Left ventricle myocardium superior (tissue), 1 donor: ENCODE measurements around the gene ATXN1. TPM values are rescaled to one million over a fixed set of nuclear protein-coding genes. Genes with fewer than 3 reads are reported as not detected.
A peak's percentile ranks its signal among the peaks of the same experiment; 100 is the strongest.
"Not testable (repeated sequence)": the region's sequence is repeated elsewhere in the genome, so short reads cannot be mapped to it uniquely, and the experiment has no call there.

Experiments used
- ATAC-seq: fragments of 200-7000 bp; cut with Tn5 transposase; one replicate; pipeline ENCODE4 v1.9.1; 2020; ENCODE audit warnings: mild to moderate bottlenecking, moderate library complexity
- DNase-seq: peaks from one replicate; pipeline ENCODE4 v3.0.0-alpha.2; 2020
- intact Hi-C: fragments of 100-400 bp; cut with micrococcal nuclease; formaldehyde crosslinking; loops from one replicate; pipeline ENCODE4 v1.11.0; 2022
- total RNA-seq: library from RNA; stranded (reverse); fragmentation: NEBNext Ultra II Directional; extraction: Animal tissue kit (Norgen Biotek cat#: 25700); gene quantifications from one replicate; pipeline ENCODE4 v1.2.1, GENCODE V29; 2021
- donor health status: DM: no; HTN: yes; CAD: no; lungs with severe emphysema.

ATXN1 gene
- total RNA-seq, 1 donor from 2014 or later = 45.2 TPM

DNA sequence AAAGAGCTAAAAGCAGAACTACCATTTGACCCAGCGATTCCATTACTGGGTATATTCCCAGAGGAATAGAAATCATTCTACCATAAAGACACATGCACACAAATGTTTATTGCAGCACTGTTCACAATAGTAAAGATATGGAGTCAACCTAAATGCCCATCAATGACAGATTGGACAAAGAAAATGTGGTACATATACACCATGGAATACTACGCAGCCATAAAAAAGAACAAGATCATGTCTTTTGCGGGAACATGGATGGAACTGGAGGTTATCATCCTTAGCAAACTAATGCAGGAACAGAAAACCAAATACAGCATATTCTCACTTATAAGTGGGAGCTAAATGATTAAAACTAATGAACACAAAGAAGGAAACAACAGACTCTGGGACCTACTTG is 23.7 kb upstream of the ATXN1 start:
- DNase-seq, intact Hi-C loops, ATAC-seq: not testable (repeated sequence)

DNA sequence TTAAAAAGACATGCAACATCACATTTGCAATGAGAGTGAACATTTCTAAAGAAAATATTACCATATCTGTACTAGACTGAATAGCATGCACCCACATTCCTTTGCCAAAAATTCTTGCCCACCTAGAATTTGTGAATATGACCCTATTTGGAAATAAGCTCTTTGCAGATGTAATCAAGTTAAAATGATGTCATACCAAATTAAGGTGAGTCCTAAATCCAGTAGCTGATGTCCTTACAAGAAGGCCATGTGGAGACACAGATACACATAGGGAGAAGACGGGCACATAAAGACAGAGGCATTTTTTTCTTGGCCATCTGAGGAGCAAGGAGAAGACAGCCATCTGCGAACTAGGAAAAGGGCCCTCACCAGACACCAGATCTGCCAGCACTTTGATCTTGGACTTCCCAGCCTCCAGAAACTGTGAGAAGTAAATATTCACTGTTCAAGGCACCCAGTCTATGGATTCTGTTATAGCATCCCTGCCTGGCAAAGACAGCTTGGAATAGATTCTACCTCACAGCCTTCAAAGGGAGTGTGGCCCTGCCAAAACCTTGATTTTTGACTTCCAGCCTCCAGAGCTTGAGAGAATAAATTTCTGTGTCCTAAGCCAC is 22.8 kb upstream of the ATXN1 start:
- no peak for DNase-seq
- ATAC-seq = no peak
- intact Hi-C loops = no loop called here

DNA sequence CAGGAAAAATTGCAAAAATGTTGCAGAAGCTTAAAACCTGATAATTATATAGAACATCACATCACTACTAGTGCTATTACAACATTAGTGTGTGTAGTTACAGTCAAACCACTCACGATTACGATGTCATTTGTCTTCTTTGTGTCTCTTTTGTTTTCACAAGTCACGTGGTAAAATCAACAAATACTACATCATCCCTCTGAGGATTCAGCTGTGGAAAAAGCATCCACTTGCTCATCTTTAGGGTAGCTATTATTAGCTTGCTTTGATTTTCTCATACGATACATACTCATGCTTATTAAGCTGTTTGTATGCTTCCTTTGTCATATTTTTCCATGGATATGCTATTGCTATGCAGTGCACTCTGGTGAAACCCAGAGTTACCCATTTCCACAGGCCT is 22.2 kb upstream of the ATXN1 start:
- intact Hi-C loops = no loop called here

DNA sequence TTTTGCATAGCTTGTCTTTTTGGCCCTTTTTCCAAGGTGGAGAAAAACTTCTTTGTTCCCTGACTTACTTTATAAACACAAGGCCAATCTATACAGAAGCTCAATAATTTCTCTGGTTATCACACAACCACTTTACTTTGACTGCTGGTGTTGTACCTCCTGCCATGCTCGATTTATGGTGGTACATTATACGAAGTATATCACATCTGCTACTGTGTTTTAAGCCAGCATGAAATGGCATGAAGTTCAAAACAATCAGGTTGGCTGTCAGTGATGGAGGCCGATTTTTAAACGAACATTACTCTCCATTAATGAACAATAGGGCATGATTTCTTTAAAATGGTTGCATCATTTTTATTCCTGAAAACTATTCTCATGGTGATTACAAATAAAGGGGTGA is 21.0 kb upstream of the ATXN1 start:
- intact Hi-C loops = no loop called here
- ATAC-seq = no peak
- no peak for DNase-seq

More for the DNA sequence above, 22.2 kb upstream of the ATXN1 start:
- DNase-seq (no peak), ATAC-seq (no peak)

DNA sequence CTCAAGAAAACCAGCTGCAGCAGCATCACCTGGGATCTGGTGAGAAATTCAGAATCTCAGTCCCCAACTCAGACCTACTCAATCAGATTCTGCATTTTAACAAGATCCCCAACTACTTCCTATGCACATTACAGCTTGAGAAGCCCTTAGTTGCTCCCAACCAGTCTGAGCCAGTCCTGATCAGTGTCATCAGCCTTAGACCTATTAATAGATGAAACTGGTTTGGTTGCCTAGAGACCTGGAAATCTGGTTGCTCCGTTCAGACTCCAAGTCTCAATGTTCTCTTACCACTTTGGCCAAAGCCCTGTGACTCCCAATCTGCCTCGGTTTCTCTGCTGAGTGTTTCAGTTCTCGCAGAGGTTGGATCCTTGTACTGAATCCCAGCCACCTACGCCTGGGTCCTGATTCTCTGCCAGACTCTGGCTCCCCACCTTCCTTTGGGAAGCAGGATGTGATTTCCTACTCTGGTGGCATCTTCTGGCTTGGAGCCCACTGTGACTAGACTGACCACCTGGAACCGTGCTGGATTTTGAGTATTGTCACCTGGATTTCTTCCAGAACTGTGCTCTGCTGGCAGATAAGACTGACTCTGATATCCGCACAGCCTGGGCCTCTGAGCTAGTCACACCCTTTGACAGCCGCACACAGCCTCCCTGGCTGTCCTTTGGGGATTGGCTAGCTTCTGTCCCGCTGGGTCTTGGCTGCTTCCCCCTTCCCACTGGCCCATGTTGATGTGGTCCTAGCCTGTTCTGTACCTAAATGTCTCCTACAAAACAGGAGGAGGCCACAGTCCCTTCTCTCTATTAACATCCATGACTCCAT is 20.3 kb upstream of the ATXN1 start:
- ATAC-seq (peak; percentile 94), DNase-seq (peak; percentile 32)
- intact Hi-C loops = no loop called here

DNA sequence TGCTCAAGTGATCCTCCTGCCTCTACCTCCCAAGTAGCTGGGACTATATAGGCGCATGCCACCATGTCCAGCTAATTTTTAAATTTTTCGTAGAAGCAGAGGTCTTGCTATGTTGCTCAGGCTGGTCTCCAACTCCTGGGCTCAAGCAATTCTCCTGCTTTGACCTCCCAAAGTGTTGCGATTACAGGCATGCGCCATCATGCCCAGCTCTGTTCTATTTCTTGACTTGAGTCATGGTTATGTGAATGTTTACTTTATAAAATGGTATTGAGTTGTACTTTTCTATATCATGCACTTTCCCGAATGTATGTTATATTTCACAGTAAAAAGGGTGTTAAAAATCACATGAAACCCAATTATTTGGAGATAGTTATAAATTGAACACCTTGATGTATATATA is 17.3 kb upstream of the ATXN1 start:
- ATAC-seq (no peak), DNase-seq (no peak)
- intact Hi-C loops = loop anchor here (10.0 kb wide), 1 partner anchor 186 kb away; no protein-coding TSS in a partner anchor

DNA sequence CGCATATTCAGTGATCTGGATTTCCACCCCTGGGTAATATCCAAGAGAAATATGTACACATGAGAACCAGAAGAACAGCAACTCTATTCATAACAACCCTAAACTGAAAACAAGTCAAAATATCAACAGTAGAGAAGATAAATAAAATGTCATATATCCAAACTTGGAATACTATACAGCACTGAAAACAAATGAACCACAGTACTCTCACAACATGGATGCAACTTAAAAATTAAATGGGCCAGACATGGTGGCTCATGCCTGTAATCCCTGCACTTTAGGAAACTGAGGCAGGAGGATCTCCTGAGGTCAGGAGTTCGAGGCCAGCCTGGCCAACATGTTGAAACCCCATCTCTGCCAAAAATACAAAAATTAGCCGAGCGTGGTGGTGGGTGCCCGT is 16.5 kb upstream of the ATXN1 start:
- no peak for DNase-seq
- ATAC-seq = no peak
- intact Hi-C loops = loop anchor here (10.0 kb wide), 1 partner anchor 187 kb away; no protein-coding TSS in a partner anchor

DNA sequence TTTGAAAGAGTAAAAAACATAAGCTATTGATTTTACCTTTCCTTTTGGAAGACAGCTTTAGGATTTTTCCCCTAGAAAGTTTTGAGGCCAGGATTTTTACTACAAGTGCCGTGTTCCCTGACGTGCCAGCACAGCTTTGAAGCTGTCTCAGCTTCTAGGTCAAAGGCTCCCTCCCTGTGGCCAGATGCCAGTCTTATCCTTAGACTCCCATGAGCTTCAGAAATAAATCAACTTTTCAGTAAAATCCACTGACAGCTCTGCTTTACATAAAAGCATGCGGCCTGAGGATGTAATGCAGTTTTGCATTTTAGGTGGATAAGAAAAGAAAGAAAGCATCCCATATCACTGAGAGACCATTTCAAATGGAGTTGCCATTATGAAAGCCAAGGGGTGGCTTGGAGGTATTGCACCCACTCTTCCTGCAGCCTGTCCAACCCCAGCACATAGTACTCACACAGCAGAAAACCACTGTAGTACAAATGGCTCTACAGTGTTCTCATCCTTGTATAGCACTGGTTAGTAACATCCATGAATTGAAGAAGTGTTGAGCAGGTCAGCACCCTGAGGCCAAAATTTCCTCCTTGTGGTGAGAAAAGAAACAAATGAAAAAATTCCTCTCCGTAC is 15.2 kb upstream of the ATXN1 start:
- no peak for DNase-seq
- intact Hi-C loops = loop anchor here (10.0 kb wide), 1 partner anchor 188 kb away; no protein-coding TSS in a partner anchor
- ATAC-seq = peak; percentile 52

DNA sequence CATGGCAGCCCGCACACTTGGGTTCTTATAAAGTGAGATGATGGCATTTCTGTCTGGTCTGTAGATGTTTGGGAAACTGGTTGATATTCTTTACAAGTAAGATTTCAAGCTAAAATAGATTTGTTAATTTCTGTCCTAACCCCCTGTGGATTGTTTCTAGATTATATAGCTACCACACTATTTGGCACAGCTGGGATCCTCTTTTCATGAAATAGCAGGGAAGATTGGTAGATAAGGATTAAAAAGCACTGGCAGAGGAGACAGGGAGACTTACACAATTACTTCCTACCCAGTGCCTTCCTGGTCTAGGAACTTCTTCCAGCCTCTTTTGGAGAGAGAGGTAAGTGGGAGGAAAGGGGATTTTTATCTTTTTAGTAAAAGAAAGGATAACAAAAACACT is 13.2 kb upstream of the ATXN1 start:
- intact Hi-C loops = loop anchor here (10.0 kb wide), 1 partner anchor 190 kb away; no protein-coding TSS in a partner anchor
- DNase-seq (no peak), ATAC-seq (no peak)

DNA sequence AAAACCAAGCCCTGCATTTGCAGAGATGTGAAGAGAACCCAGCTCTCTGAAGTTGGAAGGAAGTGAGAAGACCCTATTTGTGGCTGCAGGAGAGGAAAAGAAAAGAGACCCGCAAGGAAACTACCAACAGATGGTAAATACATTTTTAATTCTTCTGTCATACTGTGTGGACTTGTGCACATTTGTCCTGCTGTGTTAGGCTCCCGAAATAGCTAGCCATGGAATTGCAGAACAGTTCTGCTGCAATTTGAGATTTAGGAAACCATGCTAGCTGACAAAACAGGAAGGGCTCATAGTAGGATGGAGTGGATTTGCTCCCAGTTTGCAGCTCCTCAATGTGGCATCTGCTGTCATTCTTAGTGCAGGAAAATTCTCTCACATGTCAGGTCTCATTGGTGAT is 12.1 kb upstream of the ATXN1 start:
- intact Hi-C loops = loop anchor here (10.0 kb wide), 1 partner anchor 191 kb away; no protein-coding TSS in a partner anchor
- no peak for ATAC-seq
- DNase-seq = no peak

DNA sequence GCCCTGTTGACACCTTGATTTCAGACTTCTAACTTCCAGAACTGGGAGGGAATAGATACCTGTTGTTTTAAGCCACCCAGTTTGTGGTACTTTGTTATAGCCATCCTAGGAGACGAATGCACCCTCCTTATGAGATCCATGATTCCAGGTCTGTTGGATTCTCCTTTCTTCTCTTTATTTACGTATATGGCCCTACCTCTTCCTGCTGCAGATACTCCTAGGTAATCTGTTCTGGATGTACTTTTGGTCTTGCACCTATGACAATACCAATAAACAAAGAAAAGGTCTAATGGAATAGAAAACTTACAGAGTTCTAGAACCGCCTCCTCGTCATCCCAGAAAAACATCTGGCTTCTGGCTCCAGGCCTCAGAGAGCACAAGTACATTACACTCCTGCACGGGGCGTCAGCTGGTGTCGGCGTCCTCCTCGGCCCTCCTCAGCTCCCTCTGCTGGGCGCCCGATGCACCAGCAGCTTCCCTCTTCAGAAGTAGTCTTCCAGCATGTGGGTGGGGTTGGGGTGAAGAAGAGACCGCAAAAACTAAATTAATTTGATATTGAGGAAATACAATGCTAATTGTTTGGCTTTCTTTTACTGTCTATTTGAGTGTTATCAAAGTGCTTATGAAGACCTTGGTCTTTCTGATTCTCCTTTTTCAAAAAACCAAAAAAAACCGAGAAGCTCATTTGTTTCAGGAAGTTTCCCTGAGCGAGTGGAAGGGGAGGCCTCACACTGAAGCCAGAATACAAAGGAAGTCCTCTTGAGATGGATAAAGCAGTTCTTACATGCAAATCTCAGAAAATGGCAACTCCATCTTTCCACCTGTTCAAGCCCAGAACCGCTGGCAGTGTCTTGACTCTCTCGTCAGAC is 9.7 kb upstream of the ATXN1 start:
- peak; percentile 87 for ATAC-seq
- intact Hi-C loops = loop anchor here (10.0 kb wide), 1 partner anchor 194 kb away; no protein-coding TSS in a partner anchor
- peak; percentile 85 for DNase-seq

DNA sequence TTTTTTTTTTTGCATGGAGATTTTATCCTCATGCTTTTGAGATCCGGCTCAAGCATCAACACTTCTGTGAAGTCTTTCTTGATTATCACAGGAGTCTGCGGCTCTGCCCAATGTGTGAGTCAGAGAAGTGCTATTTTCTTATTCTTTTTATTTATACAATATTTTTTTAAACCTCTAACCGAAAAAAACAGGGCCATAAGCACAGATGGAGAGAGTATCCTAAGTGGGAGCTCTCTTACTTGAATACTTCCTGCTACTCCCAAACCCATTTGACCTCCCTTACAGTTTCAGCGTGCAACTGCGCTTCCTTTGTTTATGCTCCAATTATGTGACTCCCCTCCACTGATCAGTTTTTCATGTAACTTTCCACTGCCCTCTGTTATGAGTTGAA is 8.7 kb upstream of the ATXN1 start:
- ATAC-seq (no peak), DNase-seq (no peak)
- intact Hi-C loops = loop anchor here (10.0 kb wide), 2 partner anchors 195 to 435 kb away; no protein-coding TSS in a partner anchor

DNA sequence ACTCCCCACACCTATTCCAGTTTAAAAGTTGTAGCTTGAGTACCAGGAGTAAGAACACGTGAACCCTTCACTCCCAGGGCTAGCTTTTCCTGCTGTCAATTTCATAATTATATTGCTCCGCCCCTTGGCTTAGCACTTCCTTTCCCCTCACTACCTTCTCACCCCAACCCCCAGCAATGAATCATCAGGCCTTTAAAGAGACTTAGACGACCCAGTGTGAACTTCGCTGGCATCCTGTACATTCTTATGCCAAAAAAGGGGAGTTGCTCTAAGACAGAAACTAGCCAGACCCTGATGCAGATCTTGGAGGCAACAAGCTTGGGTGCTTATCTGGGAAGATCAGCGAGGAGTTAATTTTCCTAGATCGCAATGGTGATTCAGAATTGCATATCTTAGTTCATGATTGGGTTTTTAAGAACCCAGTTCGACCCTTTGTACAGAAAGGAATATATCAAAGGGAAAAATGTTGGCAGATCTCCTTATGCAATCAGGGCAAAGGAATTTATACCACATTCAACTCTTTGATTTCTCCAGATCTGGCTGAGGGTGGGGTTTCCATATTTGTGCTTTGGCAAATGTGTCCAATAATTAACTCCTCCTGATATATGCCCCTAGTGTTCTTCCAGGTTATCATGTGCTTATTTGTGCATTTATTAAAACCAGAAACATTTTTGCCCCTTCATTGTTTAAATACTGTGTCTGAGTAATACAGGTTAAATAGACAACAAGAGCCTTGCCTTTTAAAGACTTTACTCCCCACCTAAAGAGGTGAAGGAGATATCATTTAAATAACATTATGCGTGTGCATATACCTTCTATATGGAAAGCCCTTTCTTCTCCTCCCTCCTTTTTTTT is 8.1 kb upstream of the ATXN1 start:
- ATAC-seq (peak; percentile 69), DNase-seq (no peak)
- intact Hi-C loops = loop anchor here (10.0 kb wide), 1 partner anchor 435 kb away; no protein-coding TSS in a partner anchor

DNA sequence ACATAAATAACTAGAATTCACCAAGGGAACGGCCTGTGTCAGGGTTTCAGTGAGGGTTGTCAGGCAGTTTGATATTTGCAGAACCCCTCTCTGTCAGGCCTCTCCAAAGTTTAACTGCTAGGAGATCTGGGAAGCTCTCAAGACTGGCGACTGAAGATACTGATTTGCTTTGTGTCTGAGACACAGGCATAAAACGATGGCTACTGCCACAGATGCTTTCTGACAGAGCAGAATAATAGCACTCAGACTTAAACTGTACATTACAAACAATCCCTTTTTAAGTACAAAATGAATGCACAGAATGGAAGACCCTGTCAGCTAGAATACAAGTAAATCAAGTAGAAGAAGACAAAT is 7.2 kb upstream of the ATXN1 start:
- intact Hi-C loops = loop anchor here (10.0 kb wide), 1 partner anchor 434 kb away; no protein-coding TSS in a partner anchor
- DNase-seq (no peak), ATAC-seq (no peak)

DNA sequence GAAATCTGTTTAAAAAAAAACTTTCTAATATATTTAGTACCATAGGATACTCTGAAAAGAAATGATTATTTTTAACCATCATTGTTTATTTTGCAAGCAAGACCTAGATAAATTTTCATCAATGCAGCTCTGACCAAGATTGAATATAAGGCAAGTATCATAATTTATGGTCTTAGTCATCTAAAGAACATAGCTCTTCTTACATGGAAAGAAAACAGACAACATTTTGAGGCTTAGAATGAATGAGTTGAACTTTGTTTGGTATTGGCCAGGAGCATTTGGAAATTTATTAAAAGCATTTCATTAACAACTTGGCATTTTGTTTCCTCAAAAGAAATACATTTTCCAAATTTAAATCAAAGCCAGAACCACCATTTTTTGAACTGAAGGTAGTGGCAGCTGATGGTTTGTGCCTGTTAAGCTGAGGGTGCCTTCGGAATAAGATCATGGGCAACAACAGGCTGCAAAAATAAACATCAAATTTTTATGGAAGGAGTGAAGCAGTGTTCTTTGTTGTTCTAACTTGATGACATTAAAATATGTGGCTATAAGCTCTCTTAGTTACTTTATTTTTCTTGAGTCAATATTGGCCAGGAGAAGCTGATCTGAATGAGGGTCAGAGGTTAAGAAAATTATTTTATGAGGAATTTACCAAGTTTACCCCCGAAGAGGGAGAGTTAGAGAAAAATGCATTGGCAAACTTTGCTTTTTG is 6.7 kb upstream of the ATXN1 start:
- no peak for ATAC-seq
- intact Hi-C loops = loop anchor here (10.0 kb wide), 1 partner anchor 433 kb away; no protein-coding TSS in a partner anchor
- DNase-seq = no peak

DNA sequence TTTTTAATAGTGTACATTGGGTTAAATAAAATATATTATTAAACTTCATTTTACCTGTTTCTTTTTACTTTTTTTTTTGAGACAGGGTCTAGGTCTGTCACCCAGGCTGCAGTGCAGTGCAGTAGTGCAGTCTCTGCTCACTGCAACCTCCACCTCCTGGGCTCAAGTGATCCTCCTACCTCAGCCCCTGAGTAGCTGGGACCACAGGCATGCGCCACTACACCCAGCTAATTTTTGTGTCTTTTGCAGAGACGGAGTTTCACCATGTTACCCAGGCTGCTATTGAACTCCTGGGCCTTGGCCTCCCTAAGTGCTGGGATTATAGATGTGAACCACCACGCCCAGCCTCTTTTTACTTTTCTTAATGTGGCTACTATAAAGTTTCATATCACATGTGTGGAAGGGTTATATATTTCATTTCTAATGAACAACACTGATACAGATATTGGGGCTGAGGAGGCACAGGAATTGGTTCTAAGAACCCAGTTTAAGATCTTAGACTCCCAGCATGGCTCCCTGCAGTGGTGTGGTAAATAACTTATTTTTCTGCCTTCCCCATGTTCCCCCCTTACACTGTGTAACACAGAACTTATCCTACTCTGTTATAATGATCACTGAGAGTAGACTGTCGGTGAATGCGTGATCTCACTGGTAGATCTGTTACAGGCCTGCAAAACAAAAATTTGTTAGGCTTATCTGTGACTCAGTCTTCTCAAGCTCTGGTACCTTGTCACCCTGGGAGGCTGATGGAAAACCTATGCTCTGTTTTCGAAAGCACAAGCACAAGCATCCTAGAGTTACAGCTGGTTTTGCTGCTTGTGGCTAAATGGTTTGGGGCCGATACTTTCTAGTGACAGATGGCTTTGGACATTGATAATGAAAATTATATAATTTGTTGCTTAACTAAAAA is 5.8 kb upstream of the ATXN1 start:
- intact Hi-C loops = loop anchor here (10.0 kb wide), 1 partner anchor 432 kb away; no protein-coding TSS in a partner anchor
- ATAC-seq = no peak
- DNase-seq = no peak
